Measurements from ENCODE around the gene PSMA1.

GRCh38 chr11:14499560-14500180, 20.5 kb downstream of the PSMA1 start, which contains the start of gene COPB1:
- TF ChIP-seq CTCF (IDR thresholded peaks at IDR 0.05) (no peak), ZFX (IDR thresholded peaks at IDR 0.05; ENCODE audit: borderline replicate concordance) (no peak)
